Measurements from ENCODE around the gene RTKN2.

DNA sequence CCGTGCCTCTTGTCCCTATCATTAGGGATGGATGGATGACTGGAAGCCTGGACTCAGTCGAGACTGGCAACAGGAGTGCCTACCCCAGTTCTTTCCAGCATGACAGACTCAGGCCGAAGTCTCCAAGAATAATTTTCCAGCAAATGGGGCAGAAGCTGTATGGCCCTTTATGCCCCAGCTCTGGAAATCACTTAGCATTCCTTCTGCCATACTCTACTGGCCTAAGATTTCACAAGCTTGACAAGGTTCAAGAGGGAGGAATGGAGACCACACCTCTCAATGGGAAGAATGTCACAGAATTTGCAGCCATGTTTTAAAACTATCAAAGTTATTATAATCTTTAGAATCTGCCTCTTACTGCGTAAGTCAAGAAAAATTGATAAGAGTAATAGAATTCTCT, 39.0 kb upstream of the RTKN2 start:
- TF ChIP-seq, protein P1, sequence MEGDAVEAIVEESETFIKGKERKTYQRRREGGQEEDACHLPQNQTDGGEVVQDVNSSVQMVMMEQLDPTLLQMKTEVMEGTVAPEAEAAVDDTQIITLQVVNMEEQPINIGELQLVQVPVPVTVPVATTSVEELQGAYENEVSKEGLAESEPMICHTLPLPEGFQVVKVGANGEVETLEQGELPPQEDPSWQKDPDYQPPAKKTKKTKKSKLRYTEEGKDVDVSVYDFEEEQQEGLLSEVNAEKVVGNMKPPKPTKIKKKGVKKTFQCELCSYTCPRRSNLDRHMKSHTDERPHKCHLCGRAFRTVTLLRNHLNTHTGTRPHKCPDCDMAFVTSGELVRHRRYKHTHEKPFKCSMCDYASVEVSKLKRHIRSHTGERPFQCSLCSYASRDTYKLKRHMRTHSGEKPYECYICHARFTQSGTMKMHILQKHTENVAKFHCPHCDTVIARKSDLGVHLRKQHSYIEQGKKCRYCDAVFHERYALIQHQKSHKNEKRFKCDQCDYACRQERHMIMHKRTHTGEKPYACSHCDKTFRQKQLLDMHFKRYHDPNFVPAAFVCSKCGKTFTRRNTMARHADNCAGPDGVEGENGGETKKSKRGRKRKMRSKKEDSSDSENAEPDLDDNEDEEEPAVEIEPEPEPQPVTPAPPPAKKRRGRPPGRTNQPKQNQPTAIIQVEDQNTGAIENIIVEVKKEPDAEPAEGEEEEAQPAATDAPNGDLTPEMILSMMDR (IDR thresholded peaks at IDR 0.05), result no peak
- TF ChIP-seq EZH2 (IDR thresholded peaks at IDR 0.05; ENCODE audit: borderline replicate concordance, insufficient read depth, low read depth, low read length, poor library complexity, severe bottlenecking), result no peak
